DOHH2 (cell line): ENCODE results near the gene DELE1.

Source experiments
- H3F3A ChIP-seq: fragments of 200-600 bp; sonication (generic), shearing (Covaris generic); 2 replicates; pipeline ENCODE4 v1.6.0; 2016; ENCODE audit warnings: antibody characterized with exemption, mild to moderate bottlenecking; ENCODE audit not compliant: control insufficient read depth, insufficient read depth
- H3K27ac ChIP-seq: fragments of 200-600 bp; sonication (generic); 2 replicates; pipeline ENCODE4 v1.5.1; 2014; ENCODE audit warnings: low read depth, mild to moderate bottlenecking, low read length, moderate library complexity
- H3K27me3 ChIP-seq: fragments of 200-600 bp; sonication (generic); 2 replicates; pipeline ENCODE4 v1.6.1; 2014; ENCODE audit warnings: mild to moderate bottlenecking, low read length, mixed read lengths; ENCODE audit not compliant: control insufficient read depth
- H3K36me3 ChIP-seq: fragments of 200-600 bp; sonication (generic); 2 replicates; pipeline ENCODE4 v1.6.1; 2014; ENCODE audit warnings: mild to moderate bottlenecking, low read length, moderate library complexity, mixed read lengths; ENCODE audit not compliant: control insufficient read depth
- H3K4me1 ChIP-seq: fragments of 200-600 bp; sonication (generic); 2 replicates; pipeline ENCODE4 v1.6.1; 2014; ENCODE audit warnings: mild to moderate bottlenecking, low read length, mixed read lengths; ENCODE audit not compliant: control insufficient read depth
- H3K4me2 ChIP-seq: fragments of 200-600 bp; sonication (generic); 2 replicates; pipeline ENCODE4 v1.6.0; 2014; ENCODE audit warnings: mild to moderate bottlenecking, low read length, moderate library complexity
- H3K4me3 ChIP-seq: fragments of 200-600 bp; sonication (generic); 2 replicates; pipeline ENCODE4 v1.5.1; 2014; ENCODE audit warnings: mild to moderate bottlenecking, low read length, mixed read lengths
- H3K79me2 ChIP-seq: fragments of 200-600 bp; sonication (generic); 2 replicates; pipeline ENCODE4 v1.6.1; 2014; ENCODE audit warnings: mild to moderate bottlenecking, low read length, mixed read lengths; ENCODE audit not compliant: control insufficient read depth
- H3K9me2 ChIP-seq: fragments of 200-600 bp; sonication (generic); replicated peaks from 2 replicates; pipeline ENCODE4 v1.6.1; 2014; ENCODE audit warnings: mild to moderate bottlenecking, low read length, mixed read lengths; ENCODE audit not compliant: control insufficient read depth
- H3K9me3 ChIP-seq: fragments of 200-600 bp; sonication (generic); 2 replicates; pipeline ENCODE4 v1.6.1; 2014; ENCODE audit warnings: antibody characterized with exemption, low read length, mixed read lengths; ENCODE audit not compliant: control insufficient read depth, insufficient read depth
- H4K20me1 ChIP-seq: fragments of 200-600 bp; sonication (generic); 2 replicates; pipeline ENCODE4 v1.6.0; 2014; ENCODE audit warnings: low read depth, mild to moderate bottlenecking, antibody characterized with exemption, low read length, moderate library complexity; ENCODE audit not compliant: control insufficient read depth, insufficient read depth
- CTCF ChIP-seq: fragments of 200-600 bp; sonication (generic); IDR thresholded peaks from one replicate; pipeline ENCODE4 v1.5.1; 2014; ENCODE audit warnings: antibody characterized with exemption, mild to moderate bottlenecking, low read depth, low read length; ENCODE audit not compliant: poor library complexity, severe bottlenecking
- EZH2phosphoT487 ChIP-seq: fragments of 200-600 bp; sonication (generic); IDR thresholded peaks from 2 replicates; pipeline ENCODE4 v1.6.1; 2017; ENCODE audit warnings: borderline replicate concordance, mild to moderate bottlenecking, antibody characterized with exemption, low read length, moderate library complexity, mixed read lengths

The DELE1 gene

GRCh38 chr5:141875022-141875740 is 48.5 kb upstream of the DELE1 start:
- H3K79me2 ChIP-seq, result no peaks in the 10 kb centered on the region

GRCh38 chr5:141875795-141876627 is 47.7 kb upstream of the DELE1 start:
- Histone ChIP-seq H3K79me2 (no peaks in the 10 kb centered on the region), H3K4me1 (peaks cover 18% of the 10 kb centered on the region)

More at GRCh38 chr5:141875022-141875740, 48.5 kb upstream of the DELE1 start:
- Histone ChIP-seq H3K27me3 (peaks cover 87% of the 10 kb centered on the region), H3K9me3 (no peaks in the 10 kb centered on the region), H4K20me1 (no peaks in the 10 kb centered on the region), H3K4me3 (no peak overlapping the region), H3K9me2 (no peaks in the 10 kb centered on the region), H3K4me2 (no peak overlapping the region), H3K27ac (no peak overlapping the region), H3F3A (no peaks in the 10 kb centered on the region), H3K4me1 (peaks cover 18% of the 10 kb centered on the region), H3K36me3 (no peaks in the 10 kb centered on the region)
- TF ChIP-seq CTCF (no peak), EZH2phosphoT487 (no peak)

GRCh38 chr5:141876628-141877355 is 46.9 kb upstream of the DELE1 start:
- Histone ChIP-seq H3K9me3 (no peaks in the 10 kb centered on the region), H3K4me3 (no peak overlapping the region), H3F3A (no peaks in the 10 kb centered on the region), H4K20me1 (no peaks in the 10 kb centered on the region), H3K4me2 (no peak overlapping the region), H3K4me1 (peaks cover 18% of the 10 kb centered on the region), H3K79me2 (no peaks in the 10 kb centered on the region), H3K27me3 (peaks cover 87% of the 10 kb centered on the region), H3K36me3 (no peaks in the 10 kb centered on the region), H3K9me2 (no peaks in the 10 kb centered on the region), H3K27ac (no peak overlapping the region)
- TF ChIP-seq EZH2phosphoT487 (no peak; the same call in 1 of the 2 replicates), CTCF (no peak)

More at GRCh38 chr5:141875795-141876627, 47.7 kb upstream of the DELE1 start:
- Histone ChIP-seq H3K36me3 (no peaks in the 10 kb centered on the region), H3K27me3 (peaks cover 87% of the 10 kb centered on the region), H3K4me3 (no peak overlapping the region), H3F3A (no peaks in the 10 kb centered on the region), H4K20me1 (no peaks in the 10 kb centered on the region), H3K27ac (no peak overlapping the region), H3K9me3 (no peaks in the 10 kb centered on the region), H3K9me2 (no peaks in the 10 kb centered on the region), H3K4me2 (no peak overlapping the region)
- peak; percentile 15; the same call in 1 of the 2 replicates for TF ChIP-seq EZH2phosphoT487
- no peak for TF ChIP-seq CTCF
